Renal cortical epithelial cell (primary cell): ENCODE results near the gene EXTL2. TPM values are rescaled to one million over a fixed set of nuclear protein-coding genes. Genes with fewer than 3 reads are reported as not detected.
"Not testable (repeated sequence)": the region's sequence is repeated elsewhere in the genome, so short reads cannot be mapped to it uniquely, and the experiment has no call there.

Experiments used
- DNase-seq: peaks from one replicate; pipeline ENCODE4 v3.0.0-alpha.2; 2011; ENCODE audit warnings: low read depth
- total RNA-seq: library from RNA; depleted of rRNA; stranded (reverse); fragments of >200 nt; gene quantifications from 2 replicates; pipeline ENCODE4 v1.2.3, GENCODE V29; 2014

Gene EXTL2
- total RNA-seq, 1 donor from 2014 or later: 9.1 TPM

GRCh38 chr1:100860397-100860991 is 34.1 kb downstream of the EXTL2 start:
- DNase-seq: peak; percentile 55

- not testable (repeated sequence) for DNase-seq
These were observed 39.5 kb downstream of the EXTL2 start for GRCh38 chr1:100855116-100855515.

- DNase-seq: no peak
These were observed 41.7 kb downstream of the EXTL2 start for GRCh38 chr1:100852976-100853375.

GRCh38 chr1:100851726-100852125 is 42.9 kb downstream of the EXTL2 start:
- DNase-seq: no peak

- DNase-seq: peak; percentile 73
These were observed 47.1 kb downstream of the EXTL2 start for GRCh38 chr1:100847361-100848082.

GRCh38 chr1:100843160-100843559 is 51.5 kb downstream of the EXTL2 start:
- DNase-seq: not testable (repeated sequence)

- no peak for DNase-seq
These were observed 58.5 kb downstream of the EXTL2 start for GRCh38 chr1:100835866-100836842.

- no peak for DNase-seq
These were observed 59.6 kb downstream of the EXTL2 start for GRCh38 chr1:100834777-100835660.

GRCh38 chr1:100832694-100833428 is 61.8 kb downstream of the EXTL2 start:
- peak; percentile 15 for DNase-seq

GRCh38 chr1:100825666-100826065 is 69.0 kb downstream of the EXTL2 start:
- not testable (repeated sequence) for DNase-seq

Other genes with a start within 250 kb of the EXTL2 start
- gene VCAM1, start 175.1 kb downstream of the EXTL2 start, total RNA-seq: 57.8 and 242 TPM in 2 replicates
- gene SLC30A7, start 1.2 kb upstream of the EXTL2 start, total RNA-seq: 38.0 and 41.0 TPM in 2 replicates
- gene DPH5, start 130.9 kb upstream of the EXTL2 start, total RNA-seq: 26.4 and 27.7 TPM in 2 replicates